Left renal cortex interstitium (tissue), 4 donors: ENCODE data around the gene RNF112. TPM values are rescaled to one million over a fixed set of nuclear protein-coding genes. Genes with fewer than 3 reads are reported as not detected.

Source experiments
- DNase-seq, 4 donors: peaks; one replicate each; pipeline ENCODE4 v3.0.0-alpha.2; 2013; ENCODE audit warnings: low read depth in 4 of 4, low spot score in 2 of 4, missing footprints in 1 of 4
- polyA plus RNA-seq, 4 donors: library from polyadenylated mRNA; unstranded; fragments of 120-200 nt; gene quantifications; one replicate each; pipeline ENCODE4 v1.2.1, GENCODE V29; 2013; ENCODE audit not compliant: insufficient read length in 4 of 4

The RNF112 gene
- polyA plus RNA-seq, 4 donors = 0.96 to 1.7 (median 1.1) TPM

DNA sequence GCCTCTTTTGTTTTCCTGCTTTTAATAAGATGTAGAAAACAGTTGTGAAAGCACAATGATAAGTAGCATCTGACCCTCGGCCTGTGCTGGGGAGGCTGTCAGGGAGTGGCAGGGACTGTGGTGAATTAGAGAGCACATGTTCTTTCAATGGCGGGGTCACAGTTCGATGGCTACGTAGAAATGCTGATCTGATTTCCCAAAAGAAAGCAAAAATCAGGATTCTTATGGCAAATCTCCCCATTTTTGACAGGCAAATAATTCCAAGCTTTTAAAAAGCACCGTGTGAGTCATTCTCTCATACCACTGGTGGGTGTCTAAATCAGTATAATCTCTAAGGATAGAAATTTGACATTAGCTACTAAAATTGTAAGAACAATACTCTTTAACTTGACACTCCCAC, 36.9 kb upstream of the RNF112 start:
- DNase-seq = no peak

GRCh38 chr17:19375732-19376131, 35.3 kb upstream of the RNF112 start:
- DNase-seq = no peak

GRCh38 chr17:19376811-19377210, 34.2 kb upstream of the RNF112 start:
- no peak for DNase-seq

- DNase-seq = peak; percentile 97 to 99 (median 98)
These were observed 33.2 kb upstream of the RNF112 start for GRCh38 chr17:19377602-19378415.

GRCh38 chr17:19378416-19379360, 32.3 kb upstream of the RNF112 start, which contains the start of gene MAPK7:
MAPK7 (plus strand) TSS chr17:19378498; CDS start chr17:19378901, 403 bp downstream.
- DNase-seq = no peak

- DNase-seq = no peak
These were observed 31.5 kb upstream of the RNF112 start for GRCh38 chr17:19379361-19380065.

- DNase-seq = no peak
These were observed 30.3 kb upstream of the RNF112 start for GRCh38 chr17:19380481-19381301.

DNA sequence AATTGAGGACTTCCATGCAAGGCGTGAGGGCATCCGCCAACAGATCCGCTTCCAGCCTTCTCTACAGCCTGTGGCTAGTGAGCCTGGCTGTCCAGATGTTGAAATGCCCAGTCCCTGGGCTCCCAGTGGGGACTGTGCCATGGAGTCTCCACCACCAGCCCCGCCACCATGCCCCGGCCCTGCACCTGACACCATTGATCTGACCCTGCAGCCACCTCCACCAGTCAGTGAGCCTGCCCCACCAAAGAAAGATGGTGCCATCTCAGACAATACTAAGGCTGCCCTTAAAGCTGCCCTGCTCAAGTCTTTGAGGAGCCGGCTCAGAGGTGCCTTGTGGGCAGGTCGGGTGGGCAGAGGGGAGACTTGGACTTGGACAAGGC, 29.7 kb upstream of the RNF112 start:
- DNase-seq = no peak

- DNase-seq = no peak
These were observed 29.1 kb upstream of the RNF112 start for GRCh38 chr17:19381741-19382444.

GRCh38 chr17:19382531-19383444, 28.2 kb upstream of the RNF112 start:
- DNase-seq = no peak

DNA sequence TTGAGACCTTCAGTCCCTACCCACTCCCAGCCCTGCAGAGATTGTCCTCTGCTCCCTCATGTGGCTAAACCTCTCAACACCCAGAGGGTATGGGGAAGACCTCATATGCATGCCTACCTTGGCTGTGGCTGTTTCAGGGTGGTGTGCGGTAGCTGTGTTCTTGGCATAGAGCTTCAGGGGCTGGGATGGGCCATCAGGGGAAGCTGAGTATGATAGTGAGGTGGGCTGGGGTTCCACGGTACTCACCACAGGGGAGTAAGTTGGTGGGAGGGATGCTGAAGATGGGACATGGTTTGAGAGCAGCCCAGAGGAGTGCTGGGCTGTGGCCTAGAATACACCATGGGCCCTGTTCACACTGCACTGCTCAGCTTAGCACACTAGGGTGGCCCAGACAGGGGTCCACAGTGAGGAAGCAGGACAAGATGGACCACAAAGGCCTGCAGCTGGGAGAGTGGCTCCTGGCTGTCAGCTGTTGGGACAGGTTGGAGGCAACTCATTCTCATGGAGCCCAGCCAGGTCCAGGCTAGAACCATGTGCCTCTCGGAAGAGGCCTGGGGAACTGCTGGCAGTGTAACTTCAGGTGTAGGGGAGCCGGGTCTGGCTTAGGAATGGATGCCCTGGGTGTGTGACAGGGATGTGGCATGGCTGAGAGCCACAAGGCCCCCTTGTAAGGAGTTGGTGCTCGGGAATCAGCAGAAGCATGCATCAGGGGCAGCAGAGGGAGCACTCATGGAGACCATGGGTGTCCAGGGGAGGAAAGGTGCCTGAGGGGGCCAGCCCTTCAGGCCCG, 27.2 kb upstream of the RNF112 start:
- no peak for DNase-seq

DNA sequence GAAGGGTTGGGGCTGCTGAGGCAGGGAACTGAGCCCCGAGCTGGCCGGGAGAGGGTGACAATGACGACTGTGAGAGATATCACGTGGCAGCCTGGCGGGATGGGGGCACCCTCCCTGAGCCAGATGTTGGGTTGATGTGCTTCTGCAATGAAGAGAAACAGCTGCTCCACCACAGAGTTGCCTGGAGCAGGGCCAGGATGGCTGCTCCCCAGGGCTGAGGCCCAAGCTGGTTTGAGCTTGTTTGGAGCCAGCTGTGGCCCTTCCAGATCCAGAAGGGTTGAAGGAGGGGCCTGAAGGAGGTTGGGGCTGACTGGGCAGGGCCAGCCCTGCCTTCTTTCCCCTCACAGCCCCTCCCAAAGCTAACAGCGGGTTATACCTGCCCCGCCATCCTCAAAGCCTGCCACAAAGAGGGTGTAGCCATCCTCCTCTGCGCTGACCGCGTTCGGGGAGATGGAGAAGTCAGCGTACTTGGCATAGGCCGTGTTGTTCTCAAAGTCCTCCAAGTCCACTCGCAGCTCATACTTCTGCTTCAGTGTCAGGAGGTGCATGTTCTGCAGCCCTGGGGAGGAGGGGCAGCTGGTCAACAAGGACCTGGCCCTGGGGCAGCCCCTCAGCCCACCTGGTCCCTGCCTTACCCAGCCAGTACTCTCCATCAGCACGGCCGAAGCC, 26.2 kb upstream of the RNF112 start:
- peak in 3 of 4 donors; percentile 58 to 76 (median 74) for DNase-seq

DNA sequence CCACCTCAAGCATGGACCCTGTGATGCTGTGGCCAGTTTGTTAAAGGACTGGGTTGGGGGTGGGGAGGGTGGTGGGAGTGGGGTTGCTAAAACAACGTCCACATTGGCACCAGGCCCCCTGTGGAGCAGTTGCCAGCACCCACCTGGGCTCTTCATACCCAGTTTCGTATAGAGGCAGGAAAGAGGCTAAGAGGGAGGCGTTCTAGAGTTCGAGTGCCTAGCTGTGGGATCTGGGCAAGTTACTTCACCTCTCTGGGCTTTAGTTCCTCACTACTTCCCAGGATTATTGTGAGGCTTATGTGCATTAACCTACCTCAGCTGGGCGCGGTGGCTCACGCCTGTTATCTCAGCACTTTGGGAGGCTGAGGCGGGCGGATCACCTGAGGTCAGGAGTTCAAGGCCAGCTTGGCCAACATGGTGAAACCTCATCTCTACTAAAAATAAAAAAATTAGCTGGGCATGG, 25.5 kb upstream of the RNF112 start:
- DNase-seq = no peak

- no peak for DNase-seq
These were observed 24.7 kb upstream of the RNF112 start for GRCh38 chr17:19386051-19386929.

DNA sequence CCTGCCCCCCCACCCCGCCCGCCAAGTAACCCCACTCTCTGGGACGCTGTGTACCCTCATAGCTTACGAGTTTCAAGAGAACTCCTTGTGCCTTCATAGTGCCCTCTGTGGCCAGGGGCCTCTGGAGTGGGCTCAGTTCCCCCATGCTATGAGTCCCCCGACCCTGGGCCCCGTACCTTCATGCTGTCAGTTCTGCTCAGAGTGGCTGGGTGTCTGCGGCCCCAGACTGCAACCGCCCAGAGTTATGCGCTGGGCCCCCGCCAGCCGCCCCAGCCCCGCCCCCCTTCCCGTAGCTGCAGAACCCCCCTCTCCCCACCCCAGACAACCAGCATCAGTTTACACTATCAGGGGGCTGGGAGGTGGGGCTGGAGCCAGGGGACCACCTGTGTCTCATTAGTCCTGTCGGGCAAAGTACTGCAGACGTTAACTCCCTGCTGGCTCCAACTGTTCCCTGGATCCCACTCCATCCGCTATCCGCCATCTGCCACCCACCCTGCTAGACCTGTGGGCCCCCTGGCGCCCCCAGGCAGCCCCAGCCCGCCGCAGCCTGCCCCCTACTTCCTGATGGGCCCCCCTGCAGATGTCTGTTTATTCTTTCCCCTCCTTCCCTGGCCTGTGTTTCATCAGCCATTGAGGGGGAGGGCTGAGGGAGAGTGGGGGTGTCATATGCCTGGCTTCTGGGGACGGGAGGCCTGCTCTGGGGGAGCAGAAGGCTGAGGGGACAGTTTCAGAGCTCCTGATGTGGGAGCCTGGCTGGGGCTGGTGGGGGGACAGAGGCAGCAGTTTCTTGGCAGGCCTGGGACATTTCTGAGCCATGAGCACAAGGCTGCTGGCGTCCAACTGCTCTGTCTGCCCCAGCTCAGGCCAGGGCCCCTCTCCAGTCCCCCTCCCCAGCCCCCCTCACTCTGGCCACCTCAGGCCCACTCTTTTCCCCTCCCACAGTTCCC, 23.8 kb upstream of the RNF112 start, which contains the start of gene MFAP4:
MFAP4 (minus strand) TSS at position 217 of the 947 bp plus-strand sequence; CDS start at position 182, 35 bp downstream.
- peak; percentile 64 to 81 (median 76) for DNase-seq
